Neural progenitor cell (in vitro differentiated cells): ENCODE data around the gene RAB31. TPM values are rescaled to one million over a fixed set of nuclear protein-coding genes. Genes with fewer than 3 reads are reported as not detected.

ENCODE experiments used
- DNase-seq: peaks from one replicate; pipeline ENCODE4 v3.0.0-alpha.2; 2016; ENCODE audit warnings: low spot score
- H2AFZ ChIP-seq: fragments of 200-600 bp; sonication (generic); replicated peaks from 2 replicates; pipeline ENCODE4 v1.6.1; 2016; ENCODE audit warnings: antibody characterized with exemption
- H3F3A ChIP-seq: fragments of 200-600 bp; sonication (generic); 2 replicates; pipeline ENCODE4 v1.6.1; 2016; ENCODE audit warnings: antibody characterized with exemption, low read depth
- H3K27ac ChIP-seq: fragments of 200-600 bp; sonication (generic); 2 replicates; pipeline ENCODE4 v1.5.1; 2016; ENCODE audit warnings: mild to moderate bottlenecking
- H3K27me3 ChIP-seq: fragments of 200-600 bp; sonication (generic); 2 replicates; pipeline ENCODE4 v1.6.1; 2016; ENCODE audit warnings: mild to moderate bottlenecking, moderate library complexity
- H3K36me3 ChIP-seq: fragments of 200-600 bp; sonication (generic); 2 replicates; pipeline ENCODE4 v1.5.1; 2016
- H3K4me1 ChIP-seq: fragments of 200-600 bp; sonication (generic); 2 replicates; pipeline ENCODE4 v1.6.1; 2016; ENCODE audit warnings: mixed run types
- H3K4me2 ChIP-seq: fragments of 200-600 bp; sonication (generic); 2 replicates; pipeline ENCODE4 v1.6.1; 2016
- H3K4me3 ChIP-seq: fragments of 200-600 bp; sonication (generic); 2 replicates; pipeline ENCODE4 v1.5.1; 2016
- H3K79me2 ChIP-seq: fragments of 200-600 bp; sonication (generic); 2 replicates; pipeline ENCODE4 v1.6.1; 2016; ENCODE audit warnings: low read depth
- H3K9ac ChIP-seq: fragments of 200-600 bp; sonication (generic); 2 replicates; pipeline ENCODE4 v1.6.1; 2016
- H3K9me3 ChIP-seq: fragments of 200-600 bp; sonication (generic); 2 replicates; pipeline ENCODE4 v1.5.1; 2016; ENCODE audit warnings: low read depth
- H4K20me1 ChIP-seq: fragments of 200-600 bp; sonication (generic); 2 replicates; pipeline ENCODE4 v1.6.1; 2016; ENCODE audit warnings: low read depth
- H3K27ac Mint-ChIP-seq: 3 replicates; pipeline ENCODE4 v1.8.0; 2021; ENCODE audit warnings: mixed read lengths
- H3K27me3 Mint-ChIP-seq: 2 replicates; pipeline ENCODE4 v1.8.0; 2022; ENCODE audit warnings: low read depth, mild to moderate bottlenecking, inconsistent platforms, moderate library complexity, mixed read lengths; ENCODE audit not compliant: insufficient read depth
- H3K36me3 Mint-ChIP-seq: 3 replicates; pipeline ENCODE4 v1.8.0; 2021; ENCODE audit warnings: mixed read lengths
- H3K4me1 Mint-ChIP-seq: 3 replicates; pipeline ENCODE4 v1.8.0; 2021; ENCODE audit warnings: mixed read lengths
- H3K4me3 Mint-ChIP-seq: 3 replicates; pipeline ENCODE4 v1.8.0; 2021; ENCODE audit warnings: mild to moderate bottlenecking, moderate library complexity, mixed read lengths
- H3K9me3 Mint-ChIP-seq: 3 replicates; pipeline ENCODE4 v1.8.0; 2020; ENCODE audit warnings: mixed read lengths
- EZH2 ChIP-seq: fragments of 200-600 bp; sonication (generic); IDR thresholded peaks from 2 replicates; pipeline ENCODE4 v1.6.1; 2017; ENCODE audit warnings: antibody characterized with exemption, mild to moderate bottlenecking, moderate library complexity
- EZH2phosphoT487 ChIP-seq: fragments of 200-600 bp; sonication (generic); IDR thresholded peaks from 2 replicates; pipeline ENCODE4 v1.6.1; 2017; ENCODE audit warnings: antibody characterized with exemption
- total RNA-seq: library from RNA; depleted of rRNA; stranded (reverse); fragments of >200 nt; gene quantifications from 2 replicates; pipeline ENCODE4 v1.2.3, GENCODE V29; 2015; ENCODE audit warnings: low replicate concordance
- TF ChIP-seq, protein P1 (sequence below): fragments of 200-600 bp; sonication (generic); IDR thresholded peaks from 2 replicates; pipeline ENCODE4 v1.5.1; 2017; ENCODE audit warnings: antibody characterized with exemption, mild to moderate bottlenecking

The RAB31 gene
- total RNA-seq, 1 donor from 2014 or later: 5.0 TPM

DNA sequence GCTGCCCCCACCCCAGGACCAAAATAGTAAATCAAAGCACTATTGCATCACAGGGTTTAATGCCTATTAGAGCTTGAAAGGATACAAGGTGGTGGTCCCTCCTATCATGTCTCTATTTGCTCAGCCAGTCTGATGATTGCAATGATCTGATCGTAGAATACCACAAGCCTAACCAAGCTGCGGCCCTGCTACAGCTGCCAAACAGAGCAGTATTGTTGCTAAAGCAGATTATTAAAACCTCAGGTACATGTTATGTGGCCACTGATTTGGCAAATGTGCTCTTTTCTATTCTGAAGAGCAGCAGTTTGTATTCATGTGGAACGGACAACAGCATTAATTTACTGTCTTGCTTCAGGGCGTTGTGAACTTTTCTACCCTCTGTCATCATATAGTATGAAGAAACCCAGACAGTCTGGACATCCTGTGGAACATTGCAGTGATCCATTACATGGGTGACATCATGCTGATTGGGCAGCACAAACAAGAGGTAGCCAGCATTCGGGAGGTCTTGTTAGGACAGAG is 197.4 kb downstream of the RAB31 start:
- Histone ChIP-seq H3K9ac (no peak overlapping the region), H3F3A (no peaks in the 10 kb centered on the region), H4K20me1 (no peaks in the 10 kb centered on the region), H3K9me3 (no peaks in the 10 kb centered on the region), H3K36me3 (no peaks in the 10 kb centered on the region), H3K27ac (no peak overlapping the region), H3K27me3 (no peaks in the 10 kb centered on the region), H3K79me2 (no peaks in the 10 kb centered on the region), H3K4me1 (no peaks in the 10 kb centered on the region), H3K4me2 (no peak overlapping the region), H2AFZ (no peak overlapping the region), H3K4me3 (no peak overlapping the region)
- Mint-ChIP-seq H3K27ac (no peak overlapping the region), H3K4me1 (peaks cover 5% of the 10 kb centered on the region), H3K36me3 (no peaks in the 10 kb centered on the region), H3K9me3 (peaks cover 2% of the 10 kb centered on the region), H3K4me3 (no peak overlapping the region), H3K27me3 (peaks cover 5% of the 10 kb centered on the region)
- TF ChIP-seq EZH2phosphoT487: no peak
- TF ChIP-seq EZH2: no peak
- TF ChIP-seq, protein P1, sequence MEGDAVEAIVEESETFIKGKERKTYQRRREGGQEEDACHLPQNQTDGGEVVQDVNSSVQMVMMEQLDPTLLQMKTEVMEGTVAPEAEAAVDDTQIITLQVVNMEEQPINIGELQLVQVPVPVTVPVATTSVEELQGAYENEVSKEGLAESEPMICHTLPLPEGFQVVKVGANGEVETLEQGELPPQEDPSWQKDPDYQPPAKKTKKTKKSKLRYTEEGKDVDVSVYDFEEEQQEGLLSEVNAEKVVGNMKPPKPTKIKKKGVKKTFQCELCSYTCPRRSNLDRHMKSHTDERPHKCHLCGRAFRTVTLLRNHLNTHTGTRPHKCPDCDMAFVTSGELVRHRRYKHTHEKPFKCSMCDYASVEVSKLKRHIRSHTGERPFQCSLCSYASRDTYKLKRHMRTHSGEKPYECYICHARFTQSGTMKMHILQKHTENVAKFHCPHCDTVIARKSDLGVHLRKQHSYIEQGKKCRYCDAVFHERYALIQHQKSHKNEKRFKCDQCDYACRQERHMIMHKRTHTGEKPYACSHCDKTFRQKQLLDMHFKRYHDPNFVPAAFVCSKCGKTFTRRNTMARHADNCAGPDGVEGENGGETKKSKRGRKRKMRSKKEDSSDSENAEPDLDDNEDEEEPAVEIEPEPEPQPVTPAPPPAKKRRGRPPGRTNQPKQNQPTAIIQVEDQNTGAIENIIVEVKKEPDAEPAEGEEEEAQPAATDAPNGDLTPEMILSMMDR: no peak
- no peak for DNase-seq

DNA sequence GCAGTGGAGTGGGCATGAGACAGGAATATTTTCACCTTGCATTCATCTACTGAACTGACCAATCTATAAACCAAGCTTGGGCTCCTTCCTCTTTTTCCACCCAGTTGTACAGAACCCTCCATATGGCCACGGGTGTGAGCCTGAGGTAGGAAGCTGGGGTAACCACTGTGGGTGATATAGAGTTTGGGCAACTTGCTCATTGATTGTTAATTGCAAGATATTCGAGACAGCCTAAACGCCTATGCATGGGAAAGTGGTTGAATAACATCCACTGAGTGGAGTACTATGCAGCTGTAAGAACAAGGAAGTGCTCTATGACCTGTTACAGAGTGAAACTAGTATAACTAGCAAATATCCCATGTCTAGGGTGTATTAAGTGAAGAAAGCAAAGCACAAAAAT is 198.4 kb downstream of the RAB31 start:
- no peak overlapping the region for H3K4me3 Mint-ChIP-seq
- Histone ChIP-seq H3K4me1 (no peaks in the 10 kb centered on the region), H3K9ac (no peak overlapping the region), H3K36me3 (no peaks in the 10 kb centered on the region), H3K4me2 (no peak overlapping the region), H3F3A (no peaks in the 10 kb centered on the region), H3K9me3 (no peaks in the 10 kb centered on the region), H3K27me3 (no peaks in the 10 kb centered on the region), H3K79me2 (no peaks in the 10 kb centered on the region), H3K27ac (no peak overlapping the region), H4K20me1 (no peaks in the 10 kb centered on the region), H3K4me3 (no peak overlapping the region), H2AFZ (no peak overlapping the region)
- peaks cover 5% of the 10 kb centered on the region for H3K27me3 Mint-ChIP-seq
- H3K4me1 Mint-ChIP-seq: peaks cover 5% of the 10 kb centered on the region
- peaks cover 2% of the 10 kb centered on the region for H3K9me3 Mint-ChIP-seq
- TF ChIP-seq EZH2phosphoT487 (no peak), EZH2 (no peak)
- TF ChIP-seq, protein P1: no peak
- DNase-seq: no peak
- H3K36me3 Mint-ChIP-seq: no peaks in the 10 kb centered on the region
- no peak overlapping the region for H3K27ac Mint-ChIP-seq

DNA sequence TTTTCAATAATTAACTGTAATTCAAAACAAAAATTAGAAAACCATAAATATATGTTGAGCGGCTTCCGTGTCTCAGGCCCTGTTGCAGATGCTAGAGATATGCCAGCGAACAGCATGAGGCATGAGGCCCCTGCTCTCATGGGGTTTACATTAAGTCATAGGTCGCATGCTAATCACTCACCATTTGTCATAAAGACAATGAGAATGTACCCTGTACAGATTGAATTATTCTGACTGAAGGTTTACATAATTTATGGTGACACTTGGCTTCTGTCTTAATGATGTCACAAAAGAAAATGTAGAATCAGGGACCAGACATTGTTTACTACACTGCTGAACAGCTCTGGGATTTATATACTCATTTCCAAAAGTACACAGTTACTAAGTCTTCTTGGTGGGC is 199.8 kb downstream of the RAB31 start:
- Histone ChIP-seq H3K4me2 (no peak overlapping the region), H3K4me1 (no peaks in the 10 kb centered on the region), H3K9ac (no peak overlapping the region), H4K20me1 (no peaks in the 10 kb centered on the region), H3F3A (no peaks in the 10 kb centered on the region), H3K36me3 (no peaks in the 10 kb centered on the region), H3K27me3 (no peaks in the 10 kb centered on the region), H3K27ac (no peak overlapping the region), H3K4me3 (no peak overlapping the region), H3K79me2 (no peaks in the 10 kb centered on the region), H2AFZ (no peak overlapping the region), H3K9me3 (no peaks in the 10 kb centered on the region)
- Mint-ChIP-seq H3K4me1 (peaks cover 6% of the 10 kb centered on the region), H3K9me3 (peaks cover 2% of the 10 kb centered on the region), H3K27ac (no peak overlapping the region), H3K36me3 (no peaks in the 10 kb centered on the region), H3K27me3 (peaks cover 3% of the 10 kb centered on the region), H3K4me3 (no peak overlapping the region)
- no peak for DNase-seq
- no peak for TF ChIP-seq EZH2
- TF ChIP-seq EZH2phosphoT487: no peak
- TF ChIP-seq, protein P1: no peak
